ENCODE measurements around the gene ATP2B3.

The ATP2B3 gene

GRCh38 chrX:153578889-153579288 lies 61.4 kb downstream of the ATP2B3 start:
- Histone ChIP-seq H3K4me1 (ENCODE audit: control insufficient read depth, insufficient read depth, low read length) (peaks cover 1% of the 10 kb centered on the region; the same call in 1 of the 2 replicates), H3K9me3 (ENCODE audit: control insufficient read depth, insufficient read depth, low read length) (no peaks in the 10 kb centered on the region), H3K4me3 (ENCODE audit: low read length) (no peak overlapping the region), H3K27ac (ENCODE audit: low read length) (no peak overlapping the region), H3K27me3 (ENCODE audit: control insufficient read depth, insufficient read depth, low read length) (no peaks in the 10 kb centered on the region), H3K36me3 (ENCODE audit: control insufficient read depth, insufficient read depth, low read length) (no peaks in the 10 kb centered on the region)
- DNase-seq (ENCODE audit: low read depth, low spot score): no peak
- whole genome bisulfite sequencing (ENCODE audit: insufficient coverage, insufficient read length): no CpG with 5 or more reads among the region's 2 CpGs

GRCh38 chrX:153580700-153581386 lies 63.4 kb downstream of the ATP2B3 start:
- H3K36me3 ChIP-seq (ENCODE audit: control insufficient read depth, insufficient read depth, low read length): no peaks in the 10 kb centered on the region
- no peaks in the 10 kb centered on the region for H3K27me3 ChIP-seq (ENCODE audit: control insufficient read depth, insufficient read depth, low read length)
- no peak for DNase-seq (ENCODE audit: low read depth, low spot score)
- H3K9me3 ChIP-seq (ENCODE audit: control insufficient read depth, insufficient read depth, low read length): no peaks in the 10 kb centered on the region
- peaks cover 1% of the 10 kb centered on the region; the same call in 1 of the 2 replicates for H3K4me1 ChIP-seq (ENCODE audit: control insufficient read depth, insufficient read depth, low read length)
- no peak overlapping the region for H3K27ac ChIP-seq (ENCODE audit: low read length)
- WGBS (ENCODE audit: insufficient coverage, insufficient read length): no CpG with 5 or more reads among the region's 14 CpGs
- no peak overlapping the region for H3K4me3 ChIP-seq (ENCODE audit: low read length)

DNA sequence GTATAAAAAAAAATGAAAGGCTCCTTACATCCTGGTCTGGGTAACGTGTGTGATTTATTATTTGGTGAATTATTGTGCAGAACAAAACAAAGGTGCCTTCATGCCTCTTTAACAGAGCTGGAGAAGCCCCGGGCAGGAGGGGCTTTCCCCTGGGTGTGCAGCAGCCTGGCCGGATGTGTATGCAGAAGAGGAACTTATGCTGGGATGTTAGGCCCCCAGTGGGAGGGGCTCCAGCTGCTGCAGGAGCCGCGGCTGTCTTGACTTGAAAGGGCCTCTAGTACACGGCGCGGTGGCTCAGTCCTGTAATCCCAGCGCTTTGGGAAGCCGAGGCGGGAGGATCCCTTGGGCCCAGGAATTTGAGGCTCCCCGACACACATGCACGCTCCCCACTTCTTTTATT lies 65.5 kb downstream of the ATP2B3 start:
- Histone ChIP-seq H3K4me3 (ENCODE audit: low read length) (no peak overlapping the region), H3K4me1 (ENCODE audit: control insufficient read depth, insufficient read depth, low read length) (peaks cover 1% of the 10 kb centered on the region; the same call in 1 of the 2 replicates), H3K36me3 (ENCODE audit: control insufficient read depth, insufficient read depth, low read length) (0 out of 2 replicates have a peak, but pooled peaks cover under 1% of the 10 kb centered on the region), H3K9me3 (ENCODE audit: control insufficient read depth, insufficient read depth, low read length) (no peaks in the 10 kb centered on the region), H3K27me3 (ENCODE audit: control insufficient read depth, insufficient read depth, low read length) (no peaks in the 10 kb centered on the region), H3K27ac (ENCODE audit: low read length) (no peak overlapping the region)
- WGBS (ENCODE audit: insufficient coverage, insufficient read length): no CpG with 5 or more reads among the region's 13 CpGs
- no peak for DNase-seq (ENCODE audit: low read depth, low spot score)

DNA sequence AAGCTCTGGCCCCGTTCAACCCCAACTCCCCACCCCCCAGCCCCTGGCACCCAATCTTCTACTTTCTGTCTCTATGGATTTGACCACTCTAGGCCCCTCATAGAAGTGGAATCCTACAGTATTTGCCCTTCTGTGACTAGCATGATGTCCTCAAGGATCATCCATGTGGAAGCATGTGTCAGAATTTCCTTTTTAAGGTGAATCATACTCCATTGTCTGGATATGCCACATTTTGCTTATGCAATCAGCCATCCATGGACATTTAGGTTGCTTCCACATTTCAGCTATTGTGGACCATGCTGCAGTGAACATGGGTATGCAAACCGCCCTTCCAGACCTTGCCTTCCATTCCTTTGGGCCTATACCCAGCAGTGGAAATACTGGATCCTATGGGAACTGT lies 66.0 kb downstream of the ATP2B3 start:
- no peak for DNase-seq (ENCODE audit: low read depth, low spot score)
- Histone ChIP-seq H3K4me1 (ENCODE audit: control insufficient read depth, insufficient read depth, low read length) (peaks cover 1% of the 10 kb centered on the region; the same call in 1 of the 2 replicates), H3K27me3 (ENCODE audit: control insufficient read depth, insufficient read depth, low read length) (no peaks in the 10 kb centered on the region), H3K4me3 (ENCODE audit: low read length) (no peak overlapping the region), H3K36me3 (ENCODE audit: control insufficient read depth, insufficient read depth, low read length) (0 out of 2 replicates have a peak, but pooled peaks cover 2% of the 10 kb centered on the region), H3K27ac (ENCODE audit: low read length) (no peak overlapping the region), H3K9me3 (ENCODE audit: control insufficient read depth, insufficient read depth, low read length) (no peaks in the 10 kb centered on the region)
- no CpG with 5 or more reads among the region's 2 CpGs for WGBS (ENCODE audit: insufficient coverage, insufficient read length)

GRCh38 chrX:153585827-153586226 lies 68.4 kb downstream of the ATP2B3 start:
- Histone ChIP-seq H3K27me3 (ENCODE audit: control insufficient read depth, insufficient read depth, low read length) (no peaks in the 10 kb centered on the region), H3K4me1 (ENCODE audit: control insufficient read depth, insufficient read depth, low read length) (no peaks in the 10 kb centered on the region), H3K9me3 (ENCODE audit: control insufficient read depth, insufficient read depth, low read length) (no peaks in the 10 kb centered on the region), H3K27ac (ENCODE audit: low read length) (no peak overlapping the region), H3K4me3 (ENCODE audit: low read length) (no peak overlapping the region), H3K36me3 (ENCODE audit: control insufficient read depth, insufficient read depth, low read length) (0 out of 2 replicates have a peak, but pooled peaks cover 2% of the 10 kb centered on the region)
- no peak for DNase-seq (ENCODE audit: low read depth, low spot score)
- no CpG with 5 or more reads among the region's 4 CpGs for WGBS (ENCODE audit: insufficient coverage, insufficient read length)

DNA sequence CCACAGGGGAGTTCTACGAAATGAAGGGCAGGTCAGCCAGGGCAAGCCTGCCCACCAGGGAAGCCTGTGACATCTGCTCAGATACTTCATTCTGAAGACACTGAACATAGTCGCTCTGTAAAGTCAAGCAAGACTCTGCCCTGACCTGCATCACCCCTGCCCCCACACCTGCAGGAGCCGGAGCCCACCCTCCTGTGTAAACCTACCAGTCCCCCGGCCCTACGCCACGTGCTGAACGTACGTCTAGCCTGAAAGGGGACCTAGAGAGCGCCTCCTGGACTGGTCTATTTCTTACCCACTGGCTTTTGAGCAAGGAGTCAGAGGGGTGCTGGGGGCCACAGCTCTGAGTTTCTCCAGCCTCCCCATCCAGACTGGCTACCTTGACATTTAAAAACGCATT lies 69.9 kb downstream of the ATP2B3 start:
- no peaks in the 10 kb centered on the region for H3K27me3 ChIP-seq (ENCODE audit: control insufficient read depth, insufficient read depth, low read length)
- no peak overlapping the region for H3K4me3 ChIP-seq (ENCODE audit: low read length)
- H3K4me1 ChIP-seq (ENCODE audit: control insufficient read depth, insufficient read depth, low read length): no peaks in the 10 kb centered on the region
- no CpG with 5 or more reads among the region's 10 CpGs for WGBS (ENCODE audit: insufficient coverage, insufficient read length)
- H3K27ac ChIP-seq (ENCODE audit: low read length): no peak overlapping the region
- H3K36me3 ChIP-seq (ENCODE audit: control insufficient read depth, insufficient read depth, low read length): 0 out of 2 replicates have a peak, but pooled peaks cover 2% of the 10 kb centered on the region
- no peaks in the 10 kb centered on the region for H3K9me3 ChIP-seq (ENCODE audit: control insufficient read depth, insufficient read depth, low read length)
- no peak for DNase-seq (ENCODE audit: low read depth, low spot score)

- Histone ChIP-seq H3K36me3 (ENCODE audit: control insufficient read depth, insufficient read depth, low read length) (0 out of 2 replicates have a peak, but pooled peaks cover 2% of the 10 kb centered on the region), H3K4me1 (ENCODE audit: control insufficient read depth, insufficient read depth, low read length) (no peaks in the 10 kb centered on the region), H3K27me3 (ENCODE audit: control insufficient read depth, insufficient read depth, low read length) (no peaks in the 10 kb centered on the region), H3K9me3 (ENCODE audit: control insufficient read depth, insufficient read depth, low read length) (no peaks in the 10 kb centered on the region), H3K27ac (ENCODE audit: low read length) (no peak overlapping the region), H3K4me3 (ENCODE audit: low read length) (no peak overlapping the region)
- no CpG with 5 or more reads among the region's 18 CpGs for WGBS (ENCODE audit: insufficient coverage, insufficient read length)
- DNase-seq (ENCODE audit: low read depth, low spot score): no peak
These were observed 70.8 kb downstream of the ATP2B3 start for GRCh38 chrX:153588021-153588781.

GRCh38 chrX:153588782-153589446 lies 71.5 kb downstream of the ATP2B3 start:
- Histone ChIP-seq H3K27me3 (ENCODE audit: control insufficient read depth, insufficient read depth, low read length) (no peaks in the 10 kb centered on the region), H3K27ac (ENCODE audit: low read length) (no peak overlapping the region), H3K9me3 (ENCODE audit: control insufficient read depth, insufficient read depth, low read length) (no peaks in the 10 kb centered on the region), H3K36me3 (ENCODE audit: control insufficient read depth, insufficient read depth, low read length) (0 out of 2 replicates have a peak, but pooled peaks cover 2% of the 10 kb centered on the region), H3K4me3 (ENCODE audit: low read length) (no peak overlapping the region), H3K4me1 (ENCODE audit: control insufficient read depth, insufficient read depth, low read length) (no peaks in the 10 kb centered on the region)
- no CpG with 5 or more reads among the region's 29 CpGs for WGBS (ENCODE audit: insufficient coverage, insufficient read length)
- DNase-seq (ENCODE audit: low read depth, low spot score): no peak

- no CpG with 5 or more reads among the region's 26 CpGs for WGBS (ENCODE audit: insufficient coverage, insufficient read length)
- Histone ChIP-seq H3K27ac (ENCODE audit: low read length) (no peak overlapping the region), H3K4me1 (ENCODE audit: control insufficient read depth, insufficient read depth, low read length) (no peaks in the 10 kb centered on the region; the same call in 1 of the 2 replicates), H3K9me3 (ENCODE audit: control insufficient read depth, insufficient read depth, low read length) (no peaks in the 10 kb centered on the region), H3K36me3 (ENCODE audit: control insufficient read depth, insufficient read depth, low read length) (0 out of 2 replicates have a peak, but pooled peaks cover 4% of the 10 kb centered on the region), H3K4me3 (ENCODE audit: low read length) (no peak overlapping the region), H3K27me3 (ENCODE audit: control insufficient read depth, insufficient read depth, low read length) (no peaks in the 10 kb centered on the region)
- DNase-seq (ENCODE audit: low read depth, low spot score): no peak
These were observed 73.8 kb downstream of the ATP2B3 start for GRCh38 chrX:153590961-153591956.
